Stimulated activated CD8-positive, alpha-beta memory T cell treated with anti-CD3 and anti-CD28 coated beads, Interleukin-7, amount 100 ng/mL, for 1 hour (primary cell): ENCODE data around the gene KLHL15.
"Not testable (repeated sequence)": the region's sequence is repeated elsewhere in the genome, so short reads cannot be mapped to it uniquely, and the experiment has no call there.

Source experiments
- DNase-seq, 2 donors: peaks; one replicate each; pipeline ENCODE4 v3.0.0-alpha.2; 2020; ENCODE audit warnings: low read depth in 2 of 2

KLHL15 gene

DNA sequence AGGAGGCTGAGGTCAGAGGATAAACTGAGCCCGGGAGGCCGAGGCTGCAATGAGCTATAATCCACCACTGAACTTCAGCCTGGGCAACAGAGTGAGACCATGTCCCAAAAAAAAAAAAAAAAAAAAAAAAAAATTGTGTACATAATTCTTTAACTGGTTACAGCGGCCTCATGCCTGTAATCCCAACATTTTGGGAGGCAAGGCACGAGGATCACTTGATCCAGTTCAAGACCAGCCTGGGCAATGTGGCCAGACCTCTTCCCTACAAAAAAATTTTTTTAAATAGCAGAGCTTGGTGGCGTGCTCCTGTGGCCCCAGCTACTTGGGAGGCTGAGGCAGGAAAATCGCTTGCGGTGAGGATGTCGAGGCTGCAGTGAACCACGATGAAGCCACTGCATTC is 9.3 kb downstream of the KLHL15 start:
- no peak for DNase-seq

DNA sequence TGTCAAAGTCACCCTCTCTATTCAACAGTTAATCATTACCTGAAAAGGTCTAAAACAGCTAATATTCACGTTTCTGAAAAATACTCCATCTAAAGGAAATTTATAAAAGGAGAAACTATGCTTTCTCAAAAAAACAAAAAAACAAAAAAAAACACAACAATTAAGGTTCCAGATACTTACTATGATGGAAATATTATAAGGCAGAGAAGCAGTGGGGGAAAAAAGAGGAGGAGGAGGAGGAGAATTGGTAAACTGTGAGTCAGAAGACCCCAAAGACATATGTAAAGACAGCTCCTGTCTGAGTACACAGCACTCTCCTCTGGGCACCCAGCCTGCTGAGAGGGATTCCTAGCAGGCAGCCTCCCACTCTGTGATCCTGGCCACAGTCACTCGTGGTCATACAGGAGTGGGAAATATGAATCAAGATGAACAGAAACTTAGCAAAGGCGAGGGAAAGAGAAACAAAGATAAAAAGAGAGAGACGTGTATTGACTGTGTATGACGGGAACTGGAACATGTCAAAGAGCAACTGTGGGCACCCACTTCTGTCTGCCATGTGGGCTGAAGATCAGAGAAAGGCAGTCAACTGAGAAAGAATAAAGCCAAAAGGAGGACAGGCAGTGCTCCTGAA is 12.5 kb downstream of the KLHL15 start:
- no peak for DNase-seq

DNA sequence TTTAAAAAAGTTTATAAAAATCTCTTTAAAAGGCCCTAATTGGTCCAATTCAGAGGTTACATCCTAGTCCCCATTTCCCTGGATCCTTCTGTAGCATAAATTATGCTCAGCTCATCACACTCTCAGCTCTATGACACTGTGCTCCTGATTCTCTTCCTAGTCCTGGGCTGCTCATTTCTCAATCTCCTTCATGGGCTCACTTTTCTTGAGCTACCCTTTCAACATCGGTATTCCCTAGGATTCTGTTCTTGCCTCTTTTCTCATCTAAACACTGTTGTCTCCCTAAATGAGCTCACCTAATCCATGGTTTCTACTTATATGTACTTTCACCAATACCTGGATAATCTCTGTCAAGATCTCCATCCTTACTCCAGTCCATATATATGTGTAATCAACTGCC is 14.7 kb downstream of the KLHL15 start:
- no peak for DNase-seq

DNA sequence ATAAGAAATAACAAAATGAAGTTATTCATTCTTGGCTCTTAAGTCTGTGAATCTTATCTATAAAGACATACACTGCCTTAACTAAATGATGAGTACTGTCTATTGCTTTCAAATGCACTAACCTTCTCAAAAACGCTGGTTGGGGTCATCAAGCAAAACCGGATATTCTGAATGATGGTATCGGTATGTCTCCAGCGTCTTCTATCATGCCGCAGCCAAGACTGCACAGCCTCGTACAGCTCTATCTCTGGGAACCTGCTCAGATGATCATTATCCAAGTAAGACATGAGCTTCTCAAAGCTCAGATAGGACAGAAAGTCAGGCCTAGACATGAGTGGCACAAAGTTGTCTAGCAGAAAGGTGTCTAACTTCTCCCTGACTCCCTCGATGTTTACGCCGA is 21.1 kb downstream of the KLHL15 start:
- DNase-seq = no peak

DNA sequence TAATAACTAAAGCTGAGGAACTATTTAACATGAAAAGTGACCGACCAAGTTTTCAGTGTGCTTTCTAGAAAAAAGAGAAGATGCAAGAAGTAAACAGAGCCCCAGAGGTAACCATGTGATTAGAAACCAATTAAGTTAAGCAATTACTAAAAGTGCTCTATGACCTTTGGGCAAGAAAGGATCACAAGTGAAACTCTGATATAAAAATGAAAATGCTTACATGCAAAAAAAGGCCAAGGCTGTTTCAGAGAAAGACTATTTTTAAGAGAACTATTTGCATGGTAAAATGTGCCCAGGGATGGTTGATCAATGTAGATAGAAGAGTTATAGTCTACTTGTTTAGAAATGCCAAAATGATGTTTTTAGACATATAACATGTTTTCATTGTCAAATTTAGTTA is 22.0 kb downstream of the KLHL15 start:
- no peak for DNase-seq

DNA sequence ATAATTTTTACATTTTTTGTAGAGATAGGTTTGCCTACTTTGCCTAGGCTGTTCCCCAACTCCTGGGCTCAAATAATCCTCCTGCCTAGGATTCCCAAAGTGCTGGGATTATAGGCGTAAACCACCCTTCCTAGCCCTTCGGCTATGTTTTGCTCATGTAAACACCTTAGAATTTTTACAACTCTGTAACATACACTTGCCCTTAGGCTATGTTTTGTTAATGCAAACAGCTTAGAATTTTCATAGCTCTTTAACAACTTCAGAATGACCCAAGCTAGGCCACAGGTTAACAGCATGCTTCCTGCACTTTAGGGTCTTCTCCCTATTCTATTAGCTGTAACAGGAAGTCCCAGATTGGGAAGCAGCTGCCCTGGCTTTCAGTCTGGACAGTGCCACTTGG is 24.2 kb downstream of the KLHL15 start:
- DNase-seq = no peak

DNA sequence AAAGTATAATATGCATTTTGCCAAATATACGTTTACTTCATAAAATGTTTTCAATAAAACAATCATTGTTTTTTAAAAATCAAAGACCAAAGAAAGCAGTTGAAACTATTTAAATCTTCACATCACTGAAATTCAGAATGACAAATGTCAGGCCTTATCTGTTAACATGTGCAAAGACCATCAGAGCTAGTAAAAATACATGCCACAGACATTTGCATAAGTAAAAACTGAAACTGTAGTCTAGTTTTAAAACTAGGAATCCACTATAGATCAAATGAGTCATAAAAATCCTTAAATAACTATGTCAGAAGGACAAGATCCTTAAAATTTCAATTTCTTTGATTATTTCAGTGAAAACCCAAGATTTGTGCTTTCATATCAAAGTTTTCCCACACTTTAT is 24.8 kb downstream of the KLHL15 start:
- DNase-seq = no peak

DNA sequence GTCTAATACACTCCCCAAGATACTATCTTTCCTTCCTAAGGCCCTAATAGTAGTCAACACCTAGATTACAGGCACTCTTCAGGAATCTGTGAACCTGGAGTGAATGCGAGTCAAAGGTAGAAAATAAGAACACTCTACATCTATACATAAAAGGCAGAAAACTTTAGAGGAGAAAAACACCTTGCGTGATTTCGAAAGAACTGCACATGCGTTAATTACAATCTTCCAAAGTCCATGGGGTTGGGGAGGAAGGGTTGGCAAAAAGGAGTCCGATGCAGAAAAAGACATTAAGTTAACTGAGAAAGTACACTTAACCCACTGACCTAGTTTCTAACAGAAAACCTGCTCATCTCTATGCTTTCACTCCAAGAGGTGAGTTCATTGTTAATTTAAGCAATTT is 27.3 kb downstream of the KLHL15 start:
- no peak for DNase-seq

DNA sequence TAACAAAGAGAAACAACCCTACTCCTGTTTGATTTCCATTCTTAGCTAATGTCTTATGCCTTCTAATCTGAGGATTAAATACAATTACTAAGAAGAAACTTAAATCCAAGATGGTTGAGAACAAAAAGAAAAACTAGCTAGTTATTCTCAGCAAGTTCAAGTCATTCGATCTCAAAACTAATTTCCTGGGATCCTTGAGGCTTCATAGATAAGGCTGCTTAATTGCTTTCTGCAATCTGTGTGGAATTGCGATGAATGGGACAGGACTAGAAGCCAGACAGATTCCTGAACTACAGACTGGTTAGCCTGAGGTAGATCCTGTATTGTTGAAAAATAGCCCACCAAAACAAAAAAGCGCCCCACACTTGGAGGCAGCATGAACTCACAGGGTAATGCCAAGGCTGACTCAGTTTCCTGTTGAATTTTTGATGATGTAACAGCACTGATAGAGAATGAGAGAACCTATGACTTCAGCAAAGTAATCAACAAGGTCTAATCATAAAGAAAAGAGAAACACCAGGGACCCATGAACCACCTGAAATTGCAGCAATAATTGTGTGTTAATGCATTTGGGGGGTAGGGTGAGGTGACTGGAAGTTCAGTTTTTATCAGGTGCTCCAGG is 33.9 kb downstream of the KLHL15 start:
- no peak for DNase-seq

DNA sequence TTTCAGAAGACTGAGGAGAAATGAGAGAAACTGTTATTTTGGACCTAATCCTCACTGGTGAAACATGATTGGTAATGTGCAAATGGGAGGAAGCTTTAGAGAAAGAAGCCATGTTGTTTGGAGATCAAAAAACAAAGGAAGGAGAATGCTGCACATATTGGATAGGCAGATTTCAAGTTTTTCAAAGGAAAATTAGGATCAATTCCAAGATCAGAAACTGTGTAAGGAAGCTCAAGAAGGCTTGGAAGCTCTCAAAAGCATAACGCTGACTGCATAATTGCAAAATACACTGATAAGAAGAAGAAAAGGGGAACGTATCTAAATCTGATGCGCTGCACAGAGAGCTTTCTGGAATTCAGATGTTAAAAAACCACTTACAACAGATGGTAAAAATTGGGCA is 34.6 kb downstream of the KLHL15 start:
- no peak for DNase-seq

DNA sequence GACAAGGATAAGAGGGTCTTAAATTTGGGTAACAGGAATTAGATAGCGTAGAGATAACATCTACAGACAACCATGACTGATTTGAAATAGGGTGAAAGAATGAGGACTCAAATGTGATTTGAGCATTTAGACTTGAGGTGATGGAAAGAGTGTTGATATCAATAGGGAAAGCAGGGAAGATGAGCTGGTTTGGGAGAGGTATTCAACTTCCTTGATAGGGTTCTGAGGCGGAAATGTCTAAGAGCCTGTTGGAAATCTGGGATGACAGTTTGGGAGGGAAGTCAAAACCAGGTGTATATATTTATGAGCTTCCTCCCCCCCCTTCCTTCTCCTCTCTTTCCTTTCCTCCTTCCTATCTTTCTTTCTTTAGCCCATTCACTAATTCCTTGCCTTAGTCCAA is 36.5 kb downstream of the KLHL15 start:
- DNase-seq = no peak

DNA sequence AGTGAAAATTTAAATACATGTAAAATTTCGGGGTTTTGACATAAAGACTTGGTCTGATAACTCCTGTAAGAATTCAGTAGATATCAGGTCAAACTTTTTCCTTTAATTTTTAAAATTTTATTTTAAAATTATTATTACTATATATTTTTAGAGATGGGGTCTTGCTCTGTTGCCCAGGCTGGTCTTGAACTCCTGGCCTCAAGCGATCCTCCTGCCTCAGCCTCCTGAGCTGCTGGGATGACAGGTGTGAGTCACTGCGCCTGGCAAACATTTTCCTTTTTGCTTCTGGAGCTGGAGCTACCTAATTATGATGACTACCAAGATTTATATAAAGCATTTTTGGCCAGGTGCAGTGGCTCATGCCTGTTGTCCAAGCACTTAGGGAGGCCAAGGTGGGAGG is 37.3 kb downstream of the KLHL15 start:
- no peak for DNase-seq

DNA sequence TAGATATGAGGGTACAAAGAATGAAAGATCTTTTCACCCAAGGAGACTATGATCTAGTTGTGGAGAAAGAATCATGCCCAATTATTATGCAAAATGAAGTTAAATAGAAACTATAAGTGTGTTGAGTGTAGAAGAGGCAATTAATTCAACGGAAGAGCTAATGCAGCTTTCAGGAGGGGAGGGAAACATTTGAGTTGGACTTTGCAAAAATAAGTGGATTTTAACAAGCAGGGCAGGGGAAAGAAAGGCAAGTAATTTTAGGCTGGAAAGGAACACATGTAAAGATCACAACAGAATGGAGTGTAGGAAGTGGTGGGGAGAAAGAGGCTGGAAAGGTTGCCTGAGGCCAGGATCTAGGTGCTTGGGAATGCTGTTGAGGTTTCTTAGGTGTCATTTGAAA is 44.1 kb downstream of the KLHL15 start:
- DNase-seq = no peak

DNA sequence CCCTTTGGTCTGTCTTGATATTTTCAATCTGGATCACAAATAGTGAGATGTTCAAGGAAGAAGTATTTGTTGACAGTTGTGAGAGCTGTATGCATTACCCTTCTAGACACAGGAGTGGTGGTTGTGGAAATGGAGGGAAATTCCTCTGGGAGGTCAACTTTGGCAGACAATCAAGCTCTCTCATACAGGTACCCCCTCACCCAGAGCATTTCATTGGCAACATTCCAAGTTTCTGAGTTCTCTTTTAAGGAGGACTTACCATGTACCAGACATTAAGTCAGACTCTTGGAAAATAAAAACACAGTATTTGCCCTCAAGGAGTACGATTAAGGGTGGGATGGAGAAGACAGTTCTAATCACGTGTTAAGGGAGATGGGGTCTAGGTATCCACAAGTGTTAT is 45.3 kb downstream of the KLHL15 start:
- DNase-seq = no peak

DNA sequence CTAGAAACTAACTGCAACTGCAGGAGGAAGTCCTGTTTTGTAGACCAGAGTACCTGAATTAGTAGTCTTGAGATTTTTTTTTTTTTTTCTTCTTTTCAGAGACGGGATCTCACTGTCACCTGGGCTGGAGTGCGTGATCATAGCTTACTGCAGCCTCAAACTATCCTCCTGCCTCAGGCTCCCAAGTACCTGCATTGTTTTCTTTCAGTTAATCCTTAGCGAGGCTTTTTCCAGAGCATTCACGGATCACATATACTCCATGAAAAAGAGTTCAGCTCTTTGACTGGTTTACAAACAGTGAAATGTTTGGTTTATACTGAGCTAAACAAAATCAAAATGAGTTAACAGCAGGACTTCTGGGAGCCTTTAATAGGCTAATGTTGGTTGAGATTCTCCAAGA is 45.8 kb downstream of the KLHL15 start:
- no peak for DNase-seq

DNA sequence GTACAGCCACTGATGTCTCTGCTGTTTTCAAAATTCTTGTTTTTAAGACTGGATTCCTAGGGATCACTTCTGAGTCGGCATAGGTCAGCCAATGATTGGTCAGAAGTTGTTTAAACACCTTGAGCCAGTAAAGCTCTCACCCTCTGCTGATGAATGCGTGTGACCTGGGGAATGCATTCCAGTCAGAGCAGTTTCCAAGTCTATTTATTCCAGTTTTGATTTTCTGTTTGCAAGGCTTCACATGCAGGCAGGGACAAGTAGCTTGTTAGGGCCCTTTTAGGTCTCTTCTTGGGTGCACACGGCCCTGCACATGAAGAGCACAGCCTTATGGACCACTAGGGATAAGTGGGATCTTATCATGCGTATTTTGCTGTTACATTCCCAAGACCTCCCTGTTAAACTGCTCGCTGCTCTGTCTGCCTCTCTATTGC is 47.0 kb downstream of the KLHL15 start:
- no peak for DNase-seq

DNA sequence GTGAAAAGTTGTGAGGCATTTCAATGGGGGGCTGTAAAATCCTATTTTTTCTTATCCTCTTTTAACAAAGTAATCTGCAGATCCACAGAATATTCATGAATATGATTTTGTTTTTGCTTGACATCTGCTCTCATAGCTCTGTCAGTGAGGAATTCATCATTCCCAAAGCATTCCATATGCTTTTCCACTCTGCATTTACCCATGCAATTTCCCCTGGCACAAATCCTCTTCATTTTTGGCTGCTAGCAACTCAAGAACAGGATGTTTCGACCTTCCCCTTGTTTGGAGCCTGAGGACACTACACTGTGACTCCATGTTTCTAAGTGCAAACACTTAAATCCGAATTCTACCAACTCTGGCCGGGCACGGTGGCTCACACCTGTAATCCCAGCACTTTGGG is 48.5 kb downstream of the KLHL15 start:
- no peak for DNase-seq

DNA sequence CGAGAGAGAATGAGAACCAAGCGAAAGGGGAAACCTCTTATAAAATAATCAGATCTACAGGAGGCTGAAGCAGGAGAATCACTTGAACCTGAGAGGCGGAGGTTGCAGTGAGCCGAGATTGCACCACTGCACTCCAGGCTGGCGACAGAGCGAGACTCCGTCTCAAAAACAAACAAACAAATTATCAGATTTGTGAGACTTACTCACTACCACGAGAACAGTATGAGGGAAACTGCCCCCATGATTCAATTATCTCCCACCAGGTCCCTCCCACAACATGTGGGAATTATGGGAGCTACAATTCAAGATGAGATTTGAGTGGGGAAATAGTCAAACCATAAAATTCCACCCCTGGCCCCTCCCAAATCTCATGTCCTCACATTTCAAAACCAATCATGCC is 61.4 kb downstream of the KLHL15 start:
- not testable (repeated sequence) for DNase-seq

DNA sequence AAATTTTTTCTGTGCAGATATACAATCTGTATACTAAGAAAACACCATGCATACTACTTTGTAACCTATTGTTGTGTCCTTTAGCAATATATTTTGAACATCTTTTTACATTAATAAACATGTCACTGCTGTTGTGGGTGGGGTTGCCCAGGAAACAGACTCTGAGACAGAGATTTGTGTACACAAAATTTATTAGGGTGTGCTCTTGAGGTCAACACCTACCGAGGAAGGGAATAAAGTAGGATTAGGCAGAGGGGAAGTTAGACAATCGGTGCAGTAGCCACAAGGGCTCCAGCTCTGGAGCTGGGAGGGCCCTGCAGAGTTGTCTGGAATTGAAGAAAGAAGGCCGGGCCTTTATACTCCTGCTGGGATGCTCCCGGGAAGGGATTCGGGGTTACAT is 62.8 kb downstream of the KLHL15 start:
- DNase-seq = no peak

DNA sequence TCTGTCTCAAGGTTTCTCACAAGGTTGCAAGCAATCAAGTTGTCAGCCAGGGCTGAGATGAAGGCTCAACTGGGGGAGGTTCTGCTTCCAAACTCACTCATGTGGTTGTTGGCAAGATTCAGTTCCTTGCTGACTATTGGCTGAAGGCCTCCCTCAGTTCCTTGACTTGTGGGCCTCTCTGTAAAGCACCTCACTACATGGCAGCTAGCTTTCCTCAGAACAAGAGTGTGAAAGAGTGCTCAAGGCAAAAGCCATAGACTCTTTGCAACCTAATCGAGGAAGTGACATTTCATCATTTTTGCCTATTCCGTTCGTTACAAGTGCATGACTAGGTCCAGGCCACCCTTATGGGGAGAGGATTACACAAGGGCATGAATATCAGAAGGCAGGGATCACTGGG is 67.2 kb downstream of the KLHL15 start:
- no peak for DNase-seq

DNA sequence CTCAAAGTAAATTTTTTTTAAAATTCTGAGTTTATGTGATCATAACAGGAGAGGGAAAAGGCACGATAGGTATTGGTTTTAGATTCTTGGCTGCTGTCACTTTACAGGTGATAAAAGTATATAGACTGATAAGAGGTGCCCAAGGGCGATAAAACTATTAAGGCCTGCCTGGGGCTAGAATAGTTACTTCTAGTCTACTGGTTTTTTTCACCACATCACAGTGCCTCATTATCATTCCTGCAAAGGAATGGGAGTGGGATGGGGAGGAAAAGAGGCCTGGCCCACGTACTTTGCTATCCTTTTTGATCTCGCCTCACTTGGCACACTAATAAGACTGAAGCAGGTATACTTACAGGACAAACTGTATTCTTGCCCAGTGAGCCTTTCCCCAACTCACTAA is 72.6 kb downstream of the KLHL15 start:
- no peak for DNase-seq

DNA sequence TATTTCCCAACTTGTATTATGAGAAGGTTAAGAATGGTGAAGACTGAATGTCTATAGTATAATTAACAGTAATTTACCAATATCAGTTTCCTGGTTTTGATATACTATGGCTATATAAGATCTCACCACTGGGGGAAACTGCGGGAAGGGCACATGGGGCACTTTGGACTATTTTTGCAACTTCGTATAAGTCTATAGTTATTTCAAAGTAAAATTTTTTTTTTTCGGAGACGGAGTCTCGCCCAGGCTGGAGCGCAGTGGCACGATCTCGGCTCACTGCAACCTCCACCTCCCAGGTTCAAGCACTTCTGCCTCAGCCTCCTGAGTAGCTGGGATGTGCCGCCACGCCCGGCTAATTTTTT is 73.1 kb downstream of the KLHL15 start:
- DNase-seq = no peak

DNA sequence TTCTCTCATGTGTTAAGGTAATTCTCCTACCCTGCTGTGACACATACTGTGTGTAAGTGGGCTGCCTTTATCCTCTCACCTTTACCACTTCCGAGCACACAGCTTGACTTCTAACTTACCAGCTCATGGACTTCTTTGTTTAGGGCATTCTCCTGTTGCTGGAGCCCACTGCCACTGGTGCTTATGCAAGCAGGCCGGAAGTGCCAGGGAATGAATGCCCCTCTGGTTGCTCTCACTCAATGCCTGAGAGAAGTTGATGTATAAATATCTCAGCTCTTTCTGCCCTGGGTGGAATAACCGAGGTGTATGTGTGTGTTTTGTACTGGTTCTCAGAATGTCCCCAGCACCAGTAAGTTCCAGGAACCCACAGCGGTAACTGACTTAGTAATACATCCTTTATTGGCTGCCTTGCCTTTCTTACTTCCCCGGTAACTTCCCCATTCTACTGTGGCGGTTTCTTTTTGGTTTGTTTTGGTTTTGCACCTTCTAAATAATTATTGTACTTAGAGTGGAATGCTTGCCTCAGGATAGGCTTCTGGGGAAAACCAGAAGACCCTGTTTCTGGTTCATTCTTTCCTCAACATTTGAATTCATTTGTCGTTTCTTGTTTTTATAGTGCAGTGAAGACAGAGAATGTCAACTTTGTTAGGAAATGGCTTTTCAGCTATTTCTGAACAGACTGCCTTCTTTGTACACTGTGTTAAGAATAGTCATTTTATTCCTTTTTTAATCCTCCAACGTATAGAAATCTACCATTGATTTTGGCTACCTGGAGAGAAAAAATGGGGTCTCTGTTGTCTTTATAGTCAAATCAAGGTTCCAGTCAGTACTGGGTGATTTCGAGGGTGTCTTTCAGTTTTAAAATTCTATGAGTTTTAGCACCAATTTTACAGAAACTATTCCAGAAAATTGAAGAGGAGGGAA is 73.7 kb downstream of the KLHL15 start:
- DNase-seq = peak; percentile 0 to 1
